Loucy (cell line): ENCODE measurements around the gene MEIOC.

Experiments used
- CTCF ChIP-seq: fragments of 200-600 bp; sonication (generic); conservative IDR thresholded peaks from 2 replicates; pipeline ENCODE4 v1.5.1; 2014; ENCODE audit warnings: mild to moderate bottlenecking, antibody characterized with exemption, low read length
- EZH2phosphoT487 ChIP-seq: fragments of 200-600 bp; IDR thresholded peaks from 2 replicates; pipeline ENCODE4 v1.6.1; 2018; ENCODE audit warnings: antibody characterized with exemption, mild to moderate bottlenecking, moderate library complexity, borderline replicate concordance

DNA sequence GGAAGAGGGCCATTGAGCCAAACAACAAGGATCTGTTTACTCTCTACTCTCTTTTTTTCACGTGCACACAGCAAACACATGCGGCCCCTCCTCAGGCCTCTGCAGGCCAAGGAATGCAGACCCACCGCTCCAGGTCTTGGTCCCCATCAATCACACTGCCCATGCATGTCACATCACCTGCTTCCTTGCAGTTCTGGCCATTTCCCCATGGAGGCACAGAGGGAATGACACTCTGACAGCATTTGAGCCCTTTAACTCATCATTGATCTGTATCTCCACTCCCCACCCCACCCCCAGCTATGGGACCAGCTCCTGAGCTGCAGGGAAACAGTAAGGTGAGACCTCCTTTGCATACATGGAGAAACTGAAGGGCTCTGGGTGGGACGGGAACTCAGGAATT, 45.9 kb upstream of the MEIOC start:
- TF ChIP-seq CTCF: no peak
- TF ChIP-seq EZH2phosphoT487: no peak
